ENCODE data around the gene BCL7A.

The BCL7A gene

DNA sequence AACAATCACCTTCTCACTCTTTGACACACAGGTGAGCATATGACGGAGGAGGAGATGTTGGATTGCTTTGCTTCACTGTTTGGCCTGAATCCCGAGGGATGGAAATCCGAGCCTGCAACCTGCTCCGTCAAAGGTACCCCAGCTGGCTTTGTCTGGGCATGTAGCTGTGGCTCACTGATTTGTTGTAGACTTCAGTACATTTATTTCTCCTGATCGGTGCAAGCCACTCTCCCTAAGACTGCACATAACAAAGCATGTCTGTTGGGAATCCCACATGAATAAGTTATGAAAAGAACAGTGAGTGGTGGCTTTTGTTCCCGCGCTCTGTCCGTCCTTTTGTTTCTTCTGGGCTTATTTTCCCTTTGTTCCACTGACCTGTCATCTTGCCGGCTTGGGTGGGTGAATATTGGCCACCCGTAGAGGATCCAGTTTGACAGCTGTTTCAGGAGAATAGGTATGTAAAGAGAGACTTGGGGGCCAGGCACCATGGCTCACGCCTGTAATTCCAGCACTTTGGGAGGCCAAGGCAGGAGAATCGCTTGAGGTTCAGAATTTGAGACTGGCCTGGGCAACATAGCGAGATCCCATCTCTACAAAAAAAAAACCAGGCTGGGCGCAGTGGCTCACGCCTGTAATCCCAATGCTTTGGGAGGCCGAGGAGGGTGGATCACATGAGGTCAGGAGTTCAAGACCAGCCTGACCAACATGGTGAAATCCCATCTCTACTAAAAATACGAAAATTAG lies 20.0 kb upstream of the BCL7A start:
- FAIRE-seq: no peak

DNA sequence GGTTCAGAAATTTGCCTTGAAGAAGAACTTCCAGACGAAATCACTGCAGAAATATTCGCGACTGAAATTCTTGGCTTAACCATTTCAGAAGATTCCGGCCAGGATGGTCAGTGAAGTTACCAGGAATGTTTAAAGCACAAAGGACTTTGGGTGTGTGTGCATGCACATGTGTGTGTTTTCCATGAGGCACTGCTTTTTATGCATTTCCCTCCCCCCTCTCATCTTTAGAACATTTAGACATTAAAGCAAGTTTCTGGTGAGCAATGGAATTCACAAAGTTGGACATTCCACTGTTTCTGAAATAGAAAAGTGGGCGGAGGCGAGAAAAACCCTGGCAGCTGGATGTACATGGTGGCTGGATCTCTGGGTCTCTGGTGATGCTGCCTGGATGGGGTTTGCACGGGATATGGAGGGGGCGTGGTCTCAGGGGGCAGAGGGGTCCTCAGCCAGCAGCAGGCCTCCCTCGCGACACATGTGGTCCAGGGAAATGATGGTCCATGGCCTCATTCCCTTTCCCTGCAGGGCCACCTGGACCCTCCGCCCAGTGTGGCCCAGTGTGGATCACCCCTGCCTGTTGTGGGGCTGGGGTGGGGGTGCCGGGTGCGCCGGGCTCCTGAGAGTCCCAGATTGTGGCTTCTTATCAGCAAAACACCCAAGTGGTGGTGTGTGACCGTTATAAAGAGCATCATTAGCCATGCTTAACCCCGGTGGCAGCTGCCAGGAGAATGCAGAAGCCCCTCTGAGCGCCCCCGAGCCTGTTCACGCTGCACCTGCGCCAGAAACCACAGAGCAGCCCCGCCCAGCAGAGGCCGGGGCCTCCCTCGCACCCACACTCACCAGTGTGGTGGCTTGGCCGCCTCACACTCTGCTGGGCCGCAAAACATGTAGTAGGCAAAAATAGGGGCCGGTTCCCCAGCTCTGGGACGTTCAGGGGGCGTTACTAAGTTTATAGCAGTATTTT lies 17.8 kb upstream of the BCL7A start:
- FAIRE-seq: no peak

DNA sequence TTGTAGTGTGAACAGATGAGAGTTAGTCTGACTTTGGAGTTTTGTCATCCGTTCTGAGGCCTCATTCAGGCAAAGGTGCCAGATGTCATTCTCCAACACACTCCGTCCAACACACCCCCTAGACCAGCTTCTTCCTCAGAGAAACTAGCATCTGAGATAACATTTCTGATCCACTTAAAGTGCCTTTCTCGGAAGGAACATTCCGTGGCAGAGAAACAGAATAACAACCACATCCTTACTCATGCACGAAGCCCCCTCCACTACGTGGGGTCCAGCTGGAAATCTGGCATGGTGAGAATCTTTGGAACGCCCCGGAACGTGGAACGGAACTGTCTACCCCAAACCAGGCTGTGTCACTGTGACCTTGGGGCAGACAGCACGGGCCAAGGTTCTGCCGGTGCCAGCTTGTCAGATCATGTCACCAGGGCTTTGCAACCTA lies 17.0 kb upstream of the BCL7A start:
- FAIRE-seq: no peak

DNA sequence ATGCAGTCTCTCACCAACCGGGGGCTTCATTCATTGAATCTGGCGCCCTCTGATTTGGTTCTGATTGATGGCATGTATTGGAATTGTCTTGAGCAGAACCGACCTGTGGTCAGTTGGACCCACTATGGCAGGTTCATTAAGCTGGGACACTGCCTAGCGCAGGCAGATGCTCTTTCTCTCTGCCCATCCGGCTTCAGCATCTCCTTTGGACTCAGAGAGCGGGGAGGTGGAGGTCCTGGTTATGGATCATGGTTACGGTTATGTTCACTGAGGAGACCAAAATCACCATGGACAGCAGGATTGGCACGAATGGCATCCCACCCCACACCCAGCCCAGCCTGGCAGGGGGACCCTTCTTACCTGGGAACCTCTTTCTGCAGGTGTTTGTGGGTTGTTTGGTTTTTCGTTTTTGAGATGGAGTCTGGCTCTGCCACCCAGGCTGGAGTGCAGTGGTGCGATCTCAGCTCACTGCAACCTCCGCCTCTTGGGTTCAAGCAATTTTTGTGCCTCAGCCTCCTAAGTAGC lies 16.4 kb upstream of the BCL7A start:
- no peak for FAIRE-seq

DNA sequence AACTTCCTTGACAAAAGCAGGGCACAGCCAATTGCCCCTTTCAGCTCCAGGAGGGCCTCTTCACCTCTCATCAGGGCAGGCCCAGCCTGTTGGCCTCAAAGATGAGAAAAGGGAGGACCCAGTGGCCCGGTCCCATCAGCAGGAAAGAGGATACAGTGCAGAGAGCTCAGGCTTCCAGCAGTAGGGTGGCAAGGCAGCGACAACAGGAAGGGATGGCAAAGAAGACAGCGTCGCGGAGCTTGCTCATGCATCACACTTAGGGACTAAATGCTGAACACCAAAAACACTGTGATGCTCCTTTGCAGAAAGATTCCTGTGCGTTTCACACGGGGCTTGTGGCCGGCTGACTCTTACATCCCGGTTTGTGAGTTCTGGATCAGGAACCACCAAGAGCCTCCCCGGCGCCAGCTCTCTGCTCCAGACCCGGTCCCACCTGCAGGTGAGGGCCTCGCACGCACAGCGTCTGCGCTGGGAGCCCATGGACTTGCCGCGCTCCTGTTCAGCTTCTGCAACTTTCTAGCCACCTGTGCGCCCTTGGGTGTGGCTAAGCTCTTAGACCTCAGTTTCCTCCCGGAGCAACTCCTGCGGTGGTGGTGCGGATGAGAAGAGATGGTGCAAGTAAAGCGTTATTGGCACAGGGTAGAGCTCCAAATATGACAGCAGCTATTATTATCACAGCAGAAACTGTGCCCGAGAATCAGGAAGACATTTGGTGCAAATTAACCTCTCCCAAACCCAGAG lies 15.3 kb upstream of the BCL7A start:
- FAIRE-seq: no peak

DNA sequence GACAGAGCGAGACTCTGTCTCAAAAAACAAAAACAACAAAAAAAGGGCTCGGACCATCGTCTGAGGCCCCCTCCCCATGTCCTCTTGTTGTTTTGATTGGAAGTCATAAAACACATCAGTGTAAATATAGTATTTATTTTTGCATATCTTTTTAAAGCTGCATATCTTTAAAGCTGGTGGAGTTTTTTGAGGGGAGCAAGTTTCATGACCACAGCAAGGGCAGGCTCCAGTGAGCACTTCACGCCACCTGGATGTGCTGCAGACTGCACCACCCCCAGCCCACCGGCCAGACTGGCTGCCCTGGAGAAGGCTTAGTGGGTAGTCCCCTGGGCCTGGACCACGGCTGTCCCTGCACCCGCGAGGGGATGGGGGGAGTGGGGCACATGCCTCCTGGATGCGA lies 11.9 kb upstream of the BCL7A start:
- no peak for FAIRE-seq

DNA sequence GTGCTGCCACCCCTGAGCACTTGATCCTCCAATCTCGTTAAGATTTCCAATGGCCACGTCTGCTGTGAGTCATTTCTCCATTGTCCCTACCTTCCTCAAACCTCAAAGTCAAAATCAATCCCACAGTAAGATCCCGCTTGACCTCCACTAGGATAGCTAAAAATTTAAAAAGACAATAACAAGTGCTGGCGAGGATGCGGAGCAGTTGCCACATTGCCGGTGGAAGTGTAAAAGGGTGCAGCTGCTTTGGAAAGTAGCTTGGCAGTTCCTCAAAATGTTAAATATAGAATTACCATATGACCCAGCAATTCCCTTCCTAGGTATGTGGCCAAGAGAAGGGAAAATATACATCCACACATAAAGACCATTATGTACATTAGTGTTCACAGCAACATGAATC lies 9.5 kb upstream of the BCL7A start:
- FAIRE-seq: no peak

DNA sequence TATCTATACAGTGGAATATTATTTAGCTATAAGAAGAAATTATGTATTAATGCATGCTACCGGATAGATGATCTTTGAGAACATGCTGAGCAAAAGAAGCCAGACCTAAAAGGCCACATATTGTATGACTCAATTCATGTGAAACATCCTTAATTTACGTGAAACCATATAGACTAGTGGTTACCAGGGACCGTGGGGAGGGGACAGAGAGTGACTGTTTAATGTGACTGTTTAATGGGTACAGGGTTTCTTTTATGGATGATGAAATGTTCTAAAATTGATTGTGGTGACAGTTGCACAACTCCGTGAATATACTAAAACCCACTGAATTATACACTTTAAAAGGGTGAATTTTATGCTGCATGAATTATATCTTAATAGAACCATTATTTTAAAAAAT lies 8.5 kb upstream of the BCL7A start:
- FAIRE-seq: no peak

DNA sequence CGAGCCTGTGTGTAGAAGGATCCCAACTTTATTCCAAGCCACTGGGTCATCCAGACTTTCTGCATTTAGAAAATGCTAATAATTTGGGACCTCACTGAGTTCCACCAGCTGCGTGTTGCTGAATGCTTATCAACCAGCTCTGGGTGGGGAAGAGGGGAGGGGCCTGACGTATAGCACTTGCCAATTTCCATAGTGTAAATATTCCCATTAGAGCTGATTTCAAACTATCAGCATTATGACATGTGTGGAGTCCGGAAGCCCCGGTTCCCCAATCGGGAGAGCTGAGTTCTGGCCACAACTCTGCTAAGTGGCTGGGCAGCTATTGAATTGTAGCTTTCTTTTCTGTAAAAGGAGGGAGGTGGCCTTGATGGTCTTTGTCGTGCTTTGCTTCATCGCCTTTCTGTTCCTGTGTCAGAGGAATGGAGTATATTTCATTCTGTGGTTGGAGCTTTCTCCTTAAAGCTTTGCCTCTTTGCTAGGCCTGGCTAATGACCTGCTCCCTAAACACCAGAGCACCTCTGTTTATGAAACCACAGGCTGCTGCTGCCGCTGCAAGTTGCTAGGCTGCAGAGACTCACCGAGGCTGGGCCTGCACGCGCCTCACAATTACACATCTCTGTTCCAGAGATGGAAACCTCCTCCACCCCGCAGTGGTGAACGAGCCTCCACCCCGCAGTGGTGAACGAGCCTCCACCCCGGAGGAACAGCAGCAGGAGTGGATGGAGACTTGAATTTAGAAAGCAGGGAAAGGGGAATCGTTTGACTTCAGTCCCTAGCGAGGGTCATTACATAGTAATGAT lies 7.7 kb upstream of the BCL7A start:
- no peak for FAIRE-seq

DNA sequence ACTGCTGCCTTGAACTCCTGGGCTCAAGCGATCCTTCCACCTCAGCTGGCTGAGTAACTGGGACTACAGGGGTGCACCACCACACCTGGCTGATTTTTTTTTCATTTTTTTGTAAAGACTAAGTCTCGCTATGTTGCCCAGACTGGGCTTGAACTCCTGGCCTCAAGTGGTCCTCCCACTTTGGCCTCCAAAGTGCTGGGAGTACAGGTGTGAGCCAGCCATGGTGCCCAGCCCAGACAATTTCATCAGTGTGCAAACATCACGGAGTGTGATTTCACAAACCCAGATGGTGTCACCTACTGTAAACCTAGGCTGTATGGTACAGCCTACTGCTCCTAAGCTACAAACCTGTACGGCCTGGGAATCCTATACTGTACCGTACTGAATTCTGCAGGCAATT lies 6.9 kb upstream of the BCL7A start:
- FAIRE-seq: no peak

DNA sequence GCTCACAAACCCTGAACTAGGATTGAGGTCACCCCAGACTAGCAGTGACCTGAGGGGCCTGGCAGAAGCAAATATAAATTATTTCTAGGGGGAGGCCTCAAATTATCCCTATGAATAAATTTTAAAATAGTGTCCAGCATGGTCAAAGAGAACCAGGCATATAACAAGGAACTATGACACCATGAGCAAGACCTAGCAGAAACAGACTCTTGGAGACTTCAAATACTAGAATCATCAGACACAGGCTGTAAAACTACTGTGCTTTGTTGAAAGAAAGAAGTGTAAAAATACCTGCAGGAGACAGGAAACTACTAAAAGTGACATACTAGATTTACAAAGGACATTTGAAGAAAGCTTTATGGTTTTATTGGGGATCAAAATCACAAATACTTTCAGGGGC lies 3.2 kb upstream of the BCL7A start:
- no peak for FAIRE-seq

DNA sequence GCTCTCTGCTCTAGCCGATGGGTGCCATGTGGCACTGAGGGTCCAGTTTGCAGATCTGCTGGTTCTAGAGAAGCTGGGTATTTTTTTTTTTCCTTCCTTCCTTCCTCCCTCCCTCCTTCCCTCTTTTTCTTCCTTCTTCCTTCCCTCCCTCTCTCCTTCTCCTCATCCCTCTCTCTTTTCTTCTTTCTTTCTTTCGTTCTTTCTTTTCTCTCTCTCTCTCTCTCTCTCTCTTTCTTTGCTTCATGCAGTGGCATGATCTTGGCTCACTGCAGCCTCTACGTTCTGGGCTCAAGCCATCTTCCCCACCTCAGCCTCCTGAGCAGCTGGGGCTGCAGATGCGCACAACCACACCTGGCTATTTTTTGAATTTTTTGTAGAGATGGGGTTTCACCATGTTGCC lies 2.7 kb upstream of the BCL7A start:
- no peak for FAIRE-seq

DNA sequence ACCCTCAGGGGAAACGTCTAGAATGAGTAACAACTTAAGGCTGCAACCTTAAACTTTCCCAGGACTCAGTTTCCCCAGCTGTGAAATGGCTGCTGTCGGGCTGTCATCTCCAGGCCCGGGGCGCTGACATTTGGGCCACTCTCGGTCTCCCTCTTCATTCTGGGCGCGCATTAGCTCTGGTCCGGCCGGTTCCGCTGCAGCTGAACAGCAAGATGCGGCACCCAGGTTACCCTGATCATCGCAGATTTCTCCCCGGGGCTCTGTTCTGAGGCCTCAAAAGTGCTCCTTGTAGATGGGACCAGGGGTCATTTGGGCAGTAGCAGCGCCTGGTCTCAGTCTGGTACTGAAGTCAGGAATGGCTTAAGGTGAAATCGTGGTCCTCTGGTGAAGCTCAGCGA lies 890 bp upstream of the BCL7A start:
- no peak for FAIRE-seq

DNA sequence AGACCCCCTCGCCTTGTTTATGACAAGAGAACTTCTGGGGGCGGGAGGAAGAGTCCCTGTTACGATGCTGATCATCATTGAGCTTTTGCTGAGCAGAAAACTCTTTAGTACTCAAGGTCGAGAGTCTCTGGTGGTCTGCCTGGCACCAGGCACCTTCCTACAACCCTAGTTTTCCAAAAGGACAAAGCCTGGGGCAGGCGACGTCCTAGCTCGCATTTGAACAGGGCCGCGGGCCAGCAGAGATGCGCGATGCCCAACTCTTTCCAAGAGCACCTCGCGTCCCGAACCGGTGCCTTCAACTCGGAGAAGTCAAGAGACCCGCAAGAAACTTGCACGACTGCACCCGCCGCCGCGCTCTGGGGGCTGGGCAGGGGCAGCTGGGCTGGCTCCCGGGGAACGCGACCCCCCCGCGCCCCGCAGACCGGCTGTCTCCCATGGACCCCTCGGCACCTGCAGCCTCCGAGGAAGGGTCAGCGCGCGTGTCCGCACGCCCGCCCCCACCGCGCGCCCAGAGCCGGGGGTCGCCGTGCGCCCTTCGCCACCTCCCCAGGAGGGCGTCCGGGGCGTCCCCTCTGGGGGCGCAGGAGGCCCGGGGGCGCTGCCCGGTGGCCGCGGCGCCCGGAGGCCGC lies 377 bp upstream of the BCL7A start:
- FAIRE-seq: no peak

DNA sequence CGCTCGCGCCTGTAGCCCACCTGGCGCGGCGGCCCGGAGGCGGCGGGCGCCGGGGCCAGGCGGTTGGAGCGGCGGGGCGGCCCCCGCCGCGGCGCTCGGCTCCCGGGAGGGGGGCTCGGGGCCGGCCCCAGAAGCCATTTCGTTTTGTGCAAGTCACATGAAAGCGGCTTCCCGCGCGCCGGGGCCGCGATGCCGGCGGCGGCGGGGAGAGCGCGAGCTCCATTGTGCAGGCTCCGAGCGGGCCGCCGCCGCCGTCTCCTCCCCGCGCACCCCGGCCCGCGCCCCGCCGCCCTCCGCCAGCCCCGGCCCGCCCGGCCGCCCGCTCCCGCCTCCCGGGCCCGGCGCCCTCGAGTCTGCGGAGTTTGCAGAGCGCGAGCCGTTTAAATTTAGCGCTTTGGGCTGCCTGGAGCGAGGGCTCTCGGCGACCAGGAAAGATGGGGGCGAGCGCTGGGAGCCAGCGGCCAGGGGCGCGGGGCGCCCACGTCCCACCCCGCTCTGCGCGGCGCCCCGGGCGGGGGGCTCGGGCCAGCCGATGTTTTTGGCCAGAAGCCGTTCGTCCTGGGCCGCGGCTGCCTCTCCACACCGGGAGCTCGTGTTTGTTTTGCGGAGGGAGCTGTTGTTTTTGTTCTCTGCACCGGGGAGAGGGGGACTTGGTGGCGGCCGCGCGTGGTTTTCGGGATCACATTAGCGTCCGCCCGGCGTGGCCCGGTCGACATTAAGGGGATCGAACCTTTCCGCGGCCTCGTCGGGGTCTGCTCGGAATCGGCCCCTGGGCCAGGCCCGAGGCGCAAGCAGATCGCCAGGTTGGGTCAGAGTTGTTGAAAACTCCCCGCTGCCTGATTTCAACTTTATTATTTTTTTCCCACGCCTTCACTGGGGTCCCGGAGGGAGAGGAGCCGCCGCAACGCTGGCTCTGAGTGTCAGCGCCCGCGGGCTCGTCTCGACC lies 982 bp downstream of the BCL7A start:
- FAIRE-seq: no peak

DNA sequence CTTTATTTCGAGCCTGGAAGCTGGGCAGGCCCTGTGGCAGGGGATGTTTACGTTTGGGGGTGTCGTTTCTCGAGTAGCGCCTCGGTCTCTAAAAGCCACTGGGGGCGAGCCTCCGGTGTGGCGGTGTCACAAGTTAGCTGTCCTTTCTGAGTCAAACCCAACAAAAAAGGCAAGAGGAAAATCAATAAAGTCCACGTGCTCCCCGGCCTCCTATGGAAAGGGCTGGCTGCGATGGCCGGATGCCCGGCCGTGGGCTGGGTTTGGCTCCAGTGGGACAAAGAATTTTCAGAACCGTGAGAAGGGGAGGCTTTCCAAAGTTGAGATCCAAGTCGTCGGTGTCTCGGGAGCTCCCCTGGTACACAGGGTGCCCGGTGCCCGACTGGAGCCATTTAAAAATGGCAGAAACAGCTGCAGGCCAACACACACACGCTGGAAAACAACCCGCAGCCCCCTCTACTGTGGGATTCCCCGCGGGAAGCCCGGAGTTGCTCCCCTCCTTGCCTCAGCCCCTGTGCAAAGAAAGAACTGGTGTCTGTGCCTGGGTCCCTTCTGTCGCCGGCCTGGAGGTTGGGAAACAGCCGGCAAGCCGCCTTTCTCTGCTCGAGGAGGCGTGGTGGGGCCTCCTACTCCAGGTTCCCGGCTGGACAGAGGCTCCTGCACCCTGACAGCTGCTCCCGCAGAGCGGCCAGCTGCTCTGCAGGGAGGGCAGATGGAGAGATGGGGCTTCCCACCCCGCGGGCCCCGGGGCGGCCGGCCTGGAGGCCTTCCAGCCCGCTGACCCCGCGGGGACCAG lies 1.9 kb downstream of the BCL7A start:
- no peak for FAIRE-seq

DNA sequence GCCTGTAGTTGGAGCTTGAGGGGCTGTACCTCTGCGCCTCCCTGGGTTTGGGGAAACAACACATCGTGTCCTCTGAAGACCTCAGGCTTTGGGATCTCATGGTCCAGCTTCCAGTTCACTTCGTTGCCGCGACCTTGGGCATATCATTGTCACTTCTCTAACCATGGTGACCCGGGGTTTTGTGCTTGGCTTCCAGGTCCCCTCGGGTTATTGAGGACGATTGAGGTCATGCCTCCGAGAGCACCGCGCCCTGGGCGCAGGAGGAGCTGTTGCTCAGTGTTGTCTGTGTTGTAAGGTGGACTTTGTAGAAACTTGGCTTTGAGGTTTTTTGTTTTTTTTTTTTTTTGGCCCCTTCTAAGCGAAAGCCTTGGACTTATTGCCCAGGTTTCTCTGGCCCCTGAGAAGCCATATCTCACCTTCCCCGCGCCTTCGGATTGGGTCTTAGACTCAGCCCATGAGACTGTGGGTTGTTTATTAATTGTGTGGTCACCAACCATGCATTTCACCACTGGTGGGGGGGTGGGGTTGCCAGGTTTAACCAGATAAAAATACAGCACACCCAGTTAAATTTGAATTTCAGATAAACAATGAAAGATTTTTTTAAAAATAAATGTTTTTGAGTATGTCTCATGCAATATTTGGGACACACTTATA lies 2.6 kb downstream of the BCL7A start:
- FAIRE-seq: no peak

DNA sequence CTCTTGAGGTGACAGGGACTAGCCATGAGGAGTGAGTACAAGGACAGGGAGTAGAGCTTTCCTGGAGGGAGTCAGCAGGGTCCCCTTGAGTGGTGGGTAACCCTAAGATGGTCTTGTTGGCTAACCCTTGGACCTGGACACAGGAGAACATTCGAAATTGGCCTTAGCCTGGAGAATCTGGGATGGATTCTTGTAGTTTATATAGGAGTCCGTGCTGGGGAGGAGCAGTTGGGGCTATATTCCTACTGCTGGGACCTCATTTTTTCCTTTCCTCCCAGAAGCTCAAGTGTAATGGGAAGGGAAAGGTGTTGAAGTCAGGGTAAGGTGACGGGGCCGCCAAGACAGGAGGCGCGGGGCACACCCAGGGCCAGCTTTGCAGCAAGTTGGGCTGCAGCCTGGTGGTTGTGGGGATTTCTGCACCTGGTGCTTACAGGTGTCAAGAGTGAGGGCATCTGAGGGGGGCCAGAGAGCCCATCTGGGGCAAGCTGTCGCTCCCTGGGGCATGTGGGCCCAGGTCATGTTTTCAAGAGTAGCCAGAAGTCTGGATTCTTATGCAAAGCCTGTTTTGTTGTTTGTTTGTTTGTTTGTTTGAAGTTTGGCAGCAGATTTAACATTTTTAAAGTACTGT lies 5.1 kb downstream of the BCL7A start:
- FAIRE-seq: no peak

Data from G401.6 (cell line).